WERI-Rb-1 (cell line): ENCODE data around the gene TMEM131L.

Source experiments
- DNase-seq: peaks from one replicate; pipeline ENCODE4 v3.0.0-alpha.2; 2020
- H3K27ac ChIP-seq: fragments of 250-450 bp; sonication (Bioruptor Pico); 2 replicates; pipeline ENCODE4 v1.5.1; 2020; ENCODE audit warnings: mild to moderate bottlenecking, moderate library complexity
- H3K27me3 ChIP-seq: fragments of 250-450 bp; sonication (Bioruptor Pico); 2 replicates; pipeline ENCODE4 v1.5.1; 2021; ENCODE audit warnings: mild to moderate bottlenecking, low read depth, moderate library complexity; ENCODE audit not compliant: insufficient read depth, severe bottlenecking
- H3K36me3 ChIP-seq: fragments of 250-450 bp; sonication (Bioruptor Pico); 2 replicates; pipeline ENCODE4 v1.5.1; 2020; ENCODE audit warnings: mild to moderate bottlenecking, moderate library complexity
- H3K4me3 ChIP-seq: 2 replicates; pipeline ENCODE4 v1.5.1; 2011; ENCODE audit warnings: low read depth, mild to moderate bottlenecking, control low read depth, low read length
- H3K9me3 ChIP-seq: fragments of 250-450 bp; sonication (Bioruptor Pico); 2 replicates; pipeline ENCODE4 v1.5.1; 2021; ENCODE audit warnings: mild to moderate bottlenecking, moderate library complexity; ENCODE audit not compliant: severe bottlenecking
- TF ChIP-seq, protein P1 (sequence below): IDR thresholded peaks from 2 replicates; pipeline ENCODE4 v1.5.1; 2011; ENCODE audit warnings: low read depth, mild to moderate bottlenecking, control low read depth, inconsistent platforms, low read length

The TMEM131L gene

DNA sequence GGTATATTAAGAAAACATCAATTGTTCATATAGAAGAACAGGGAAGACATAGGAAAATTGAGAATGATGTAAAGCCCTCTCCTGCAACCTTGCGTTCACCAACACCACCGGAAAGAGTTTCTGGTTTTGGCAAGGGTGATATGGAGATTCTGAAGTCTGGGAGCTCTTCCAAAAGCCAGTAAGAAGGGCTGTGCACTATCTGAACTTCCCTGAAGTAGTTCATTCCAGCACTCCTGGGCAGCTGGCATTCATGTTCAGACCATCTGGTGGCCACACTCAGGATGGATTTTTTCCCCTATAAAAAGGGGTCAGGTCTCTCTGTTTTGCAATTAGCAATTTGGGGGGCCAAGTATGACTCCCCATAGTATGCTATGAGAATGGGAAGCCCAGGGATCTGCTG lies 202.5 kb downstream of the TMEM131L start:
- TF ChIP-seq, protein P1, sequence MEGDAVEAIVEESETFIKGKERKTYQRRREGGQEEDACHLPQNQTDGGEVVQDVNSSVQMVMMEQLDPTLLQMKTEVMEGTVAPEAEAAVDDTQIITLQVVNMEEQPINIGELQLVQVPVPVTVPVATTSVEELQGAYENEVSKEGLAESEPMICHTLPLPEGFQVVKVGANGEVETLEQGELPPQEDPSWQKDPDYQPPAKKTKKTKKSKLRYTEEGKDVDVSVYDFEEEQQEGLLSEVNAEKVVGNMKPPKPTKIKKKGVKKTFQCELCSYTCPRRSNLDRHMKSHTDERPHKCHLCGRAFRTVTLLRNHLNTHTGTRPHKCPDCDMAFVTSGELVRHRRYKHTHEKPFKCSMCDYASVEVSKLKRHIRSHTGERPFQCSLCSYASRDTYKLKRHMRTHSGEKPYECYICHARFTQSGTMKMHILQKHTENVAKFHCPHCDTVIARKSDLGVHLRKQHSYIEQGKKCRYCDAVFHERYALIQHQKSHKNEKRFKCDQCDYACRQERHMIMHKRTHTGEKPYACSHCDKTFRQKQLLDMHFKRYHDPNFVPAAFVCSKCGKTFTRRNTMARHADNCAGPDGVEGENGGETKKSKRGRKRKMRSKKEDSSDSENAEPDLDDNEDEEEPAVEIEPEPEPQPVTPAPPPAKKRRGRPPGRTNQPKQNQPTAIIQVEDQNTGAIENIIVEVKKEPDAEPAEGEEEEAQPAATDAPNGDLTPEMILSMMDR: no peak
- Histone ChIP-seq H3K27ac (no peak overlapping the region), H3K36me3 (no peaks in the 10 kb centered on the region), H3K27me3 (peaks cover 6% of the 10 kb centered on the region), H3K9me3 (peaks cover 5% of the 10 kb centered on the region), H3K4me3 (no peak overlapping the region)
- DNase-seq: no peak

DNA sequence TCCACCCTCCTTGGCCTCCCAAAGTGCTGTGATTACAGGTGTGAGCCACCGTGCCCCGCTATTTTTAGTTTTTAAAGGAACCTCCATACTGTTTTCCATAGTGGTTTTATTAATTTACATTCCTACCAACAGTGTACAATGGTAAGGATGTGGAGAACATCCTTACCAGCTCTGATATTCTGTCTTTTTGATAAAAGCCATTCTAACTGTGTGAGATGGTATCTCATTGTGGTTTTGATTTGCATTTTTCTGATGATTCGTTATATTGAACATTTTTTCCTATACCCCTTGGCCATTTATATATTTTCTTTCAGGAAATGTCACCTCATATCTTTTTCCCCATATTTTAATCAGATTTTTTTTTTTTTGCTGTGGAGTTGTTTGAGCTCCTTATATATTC lies 203.7 kb downstream of the TMEM131L start:
- Histone ChIP-seq H3K27me3 (peaks cover 10% of the 10 kb centered on the region), H3K36me3 (no peaks in the 10 kb centered on the region), H3K9me3 (peaks cover 12% of the 10 kb centered on the region), H3K4me3 (no peak overlapping the region), H3K27ac (no peak overlapping the region)
- no peak for DNase-seq
- TF ChIP-seq, protein P1: no peak

- no peak for DNase-seq
- no peaks in the 10 kb centered on the region for H3K36me3 ChIP-seq
- H3K4me3 ChIP-seq: no peak overlapping the region
- peaks cover 21% of the 10 kb centered on the region for H3K27me3 ChIP-seq
- no peak overlapping the region for H3K27ac ChIP-seq
- H3K9me3 ChIP-seq: peaks cover 31% of the 10 kb centered on the region
- TF ChIP-seq, protein P1: no peak
Observed at GRCh38 chr4:153676486-153676885, 210.3 kb downstream of the TMEM131L start.

- Histone ChIP-seq H3K36me3 (no peaks in the 10 kb centered on the region), H3K4me3 (no peak overlapping the region), H3K27me3 (peaks cover 24% of the 10 kb centered on the region), H3K9me3 (peaks cover 31% of the 10 kb centered on the region), H3K27ac (no peak overlapping the region)
- no peak for DNase-seq
- TF ChIP-seq, protein P1: no peak
Observed at GRCh38 chr4:153676984-153677383, 210.8 kb downstream of the TMEM131L start.

GRCh38 chr4:153679486-153679885 lies 213.3 kb downstream of the TMEM131L start:
- Histone ChIP-seq H3K9me3 (peaks cover 30% of the 10 kb centered on the region), H3K27me3 (peaks cover 40% of the 10 kb centered on the region), H3K4me3 (no peak overlapping the region), H3K27ac (no peak overlapping the region), H3K36me3 (no peaks in the 10 kb centered on the region)
- no peak for DNase-seq
- TF ChIP-seq, protein P1: no peak

- DNase-seq: no peak
- H3K36me3 ChIP-seq: no peaks in the 10 kb centered on the region
- H3K4me3 ChIP-seq: peak overlapping the region; percentile 45
- peaks cover 42% of the 10 kb centered on the region for H3K27me3 ChIP-seq
- TF ChIP-seq, protein P1: no peak
- H3K9me3 ChIP-seq: peaks cover 26% of the 10 kb centered on the region
- no peak overlapping the region for H3K27ac ChIP-seq
Observed at GRCh38 chr4:153683763-153684181, 217.6 kb downstream of the TMEM131L start.
